Neural crest cell (in vitro differentiated cells): ENCODE data around the gene FANK1. TPM values are rescaled to one million over a fixed set of nuclear protein-coding genes. Genes with fewer than 3 reads are reported as not detected.
A peak's percentile ranks its signal among the peaks of the same experiment; 100 is the strongest.
"Not testable (repeated sequence)": the region's sequence is repeated elsewhere in the genome, so short reads cannot be mapped to it uniquely, and the experiment has no call there.

ENCODE experiments used
- DNase-seq: peaks from one replicate; pipeline ENCODE4 v3.0.0; 2021; ENCODE audit warnings: low read depth, mixed read lengths, low spot score
- H3K27ac Mint-ChIP-seq: one replicate; pipeline ENCODE4 v1.8.0; 2021; ENCODE audit warnings: mild to moderate bottlenecking, mixed read lengths; ENCODE audit not compliant: unreplicated experiment
- H3K27me3 Mint-ChIP-seq: 2 replicates; pipeline ENCODE4 v1.8.0; 2021; ENCODE audit warnings: low read depth, mild to moderate bottlenecking, mixed read lengths
- H3K36me3 Mint-ChIP-seq: 2 replicates; pipeline ENCODE4 v1.8.0; 2021; ENCODE audit warnings: low read depth, mild to moderate bottlenecking, mixed read lengths
- H3K4me1 Mint-ChIP-seq: 2 replicates; pipeline ENCODE4 v1.8.0; 2021; ENCODE audit warnings: mixed read lengths
- H3K4me3 Mint-ChIP-seq: one replicate; pipeline ENCODE4 v1.8.0; 2021; ENCODE audit warnings: mild to moderate bottlenecking, mixed read lengths
- H3K9me3 Mint-ChIP-seq: 2 replicates; pipeline ENCODE4 v1.8.0; 2021; ENCODE audit warnings: mixed read lengths
- total RNA-seq: library from RNA; stranded (reverse); gene quantifications from 2 replicates; pipeline ENCODE4 v1.2.1, GENCODE V29; 2021
- TF ChIP-seq, protein P1 (sequence below): fragments of 200-600 bp; sonication (generic); conservative IDR thresholded peaks from 2 replicates; pipeline ENCODE4 v1.5.0; 2021; ENCODE audit warnings: antibody characterized with exemption, mild to moderate bottlenecking

FANK1 gene
- total RNA-seq, 1 donor from 2014 or later: 2.4 TPM

DNA sequence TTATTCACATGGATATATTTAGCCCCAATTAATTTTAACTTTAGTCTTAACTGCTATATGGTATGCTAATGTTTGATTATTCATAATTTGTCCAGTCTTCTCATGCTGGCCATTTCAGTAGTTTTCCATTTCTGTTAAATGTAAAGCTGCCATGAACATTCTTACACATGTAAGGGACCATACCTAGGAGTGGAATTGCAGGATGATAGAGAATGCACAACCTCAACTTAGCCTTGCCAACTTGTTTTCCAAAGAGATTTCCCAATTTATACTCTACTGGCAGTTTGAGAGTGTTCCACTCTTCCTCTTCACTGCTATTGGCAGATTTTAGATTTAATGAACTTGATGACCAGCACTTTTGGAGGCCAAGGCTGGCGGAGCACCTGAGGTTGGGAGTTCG lies 68.2 kb downstream of the FANK1 start:
- no peaks in the 10 kb centered on the region for H3K36me3 Mint-ChIP-seq

DNA sequence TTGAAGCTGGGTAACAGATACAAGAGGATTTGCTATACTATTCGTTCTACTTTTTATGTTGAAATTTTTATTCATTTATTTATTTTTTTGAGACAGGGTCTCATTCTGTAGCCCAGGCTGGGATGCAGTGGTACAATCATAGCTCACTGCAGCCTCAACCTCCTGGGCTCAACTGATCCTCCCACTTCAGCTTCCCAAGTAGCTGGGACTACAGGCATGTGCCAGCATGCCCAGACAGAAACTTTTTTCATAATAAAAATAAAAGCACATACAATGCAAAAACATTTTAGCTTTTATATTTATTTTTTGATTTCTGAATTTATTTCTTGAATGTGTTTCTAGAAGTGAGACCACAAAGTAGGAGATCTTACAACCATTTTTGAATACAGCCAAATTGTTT lies 71.2 kb downstream of the FANK1 start:
- Mint-ChIP-seq H3K4me1 (no peaks in the 10 kb centered on the region), H3K4me3 (no peak overlapping the region), H3K36me3 (no peaks in the 10 kb centered on the region), H3K27ac (no peak overlapping the region), H3K27me3 (no peaks in the 10 kb centered on the region), H3K9me3 (peaks cover 3% of the 10 kb centered on the region)
- no peak for DNase-seq
- TF ChIP-seq, protein P1, sequence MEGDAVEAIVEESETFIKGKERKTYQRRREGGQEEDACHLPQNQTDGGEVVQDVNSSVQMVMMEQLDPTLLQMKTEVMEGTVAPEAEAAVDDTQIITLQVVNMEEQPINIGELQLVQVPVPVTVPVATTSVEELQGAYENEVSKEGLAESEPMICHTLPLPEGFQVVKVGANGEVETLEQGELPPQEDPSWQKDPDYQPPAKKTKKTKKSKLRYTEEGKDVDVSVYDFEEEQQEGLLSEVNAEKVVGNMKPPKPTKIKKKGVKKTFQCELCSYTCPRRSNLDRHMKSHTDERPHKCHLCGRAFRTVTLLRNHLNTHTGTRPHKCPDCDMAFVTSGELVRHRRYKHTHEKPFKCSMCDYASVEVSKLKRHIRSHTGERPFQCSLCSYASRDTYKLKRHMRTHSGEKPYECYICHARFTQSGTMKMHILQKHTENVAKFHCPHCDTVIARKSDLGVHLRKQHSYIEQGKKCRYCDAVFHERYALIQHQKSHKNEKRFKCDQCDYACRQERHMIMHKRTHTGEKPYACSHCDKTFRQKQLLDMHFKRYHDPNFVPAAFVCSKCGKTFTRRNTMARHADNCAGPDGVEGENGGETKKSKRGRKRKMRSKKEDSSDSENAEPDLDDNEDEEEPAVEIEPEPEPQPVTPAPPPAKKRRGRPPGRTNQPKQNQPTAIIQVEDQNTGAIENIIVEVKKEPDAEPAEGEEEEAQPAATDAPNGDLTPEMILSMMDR: no peak

More for the DNA sequence above, 68.2 kb downstream of the FANK1 start:
- Mint-ChIP-seq H3K4me1 (no peaks in the 10 kb centered on the region), H3K27me3 (no peaks in the 10 kb centered on the region), H3K4me3 (no peak overlapping the region), H3K9me3 (peaks cover 3% of the 10 kb centered on the region), H3K27ac (no peak overlapping the region)
- DNase-seq: no peak
- TF ChIP-seq, protein P1: no peak

DNA sequence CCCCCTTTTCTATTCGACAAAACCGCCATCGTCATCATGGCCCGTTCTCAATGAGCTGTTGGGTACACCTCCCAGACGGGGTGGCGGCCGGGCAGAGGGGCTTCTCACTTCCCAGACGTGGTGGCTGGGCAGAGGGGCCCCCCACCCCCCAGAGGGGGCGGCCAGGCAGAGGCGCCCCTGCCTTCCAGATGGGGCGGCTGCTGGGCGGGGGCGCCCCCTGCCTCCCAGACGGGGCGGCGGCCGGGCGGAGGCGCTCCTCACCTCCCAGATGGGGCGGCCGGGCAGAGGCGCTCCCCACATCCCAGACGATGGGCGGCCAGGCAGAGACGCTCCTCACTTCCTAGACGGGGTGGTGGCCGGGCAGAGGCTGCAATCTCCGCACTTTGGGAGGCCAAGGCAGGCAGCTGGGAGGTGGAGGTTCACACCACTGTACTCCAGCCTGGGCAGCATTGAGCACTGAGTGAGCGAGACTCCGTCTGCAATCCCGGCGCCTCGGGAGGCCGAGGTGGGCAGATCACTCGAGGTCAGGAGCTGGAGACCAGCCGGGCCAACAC lies 73.8 kb downstream of the FANK1 start:
- H3K27ac Mint-ChIP-seq, H3K4me1 Mint-ChIP-seq, H3K27me3 Mint-ChIP-seq, H3K36me3 Mint-ChIP-seq, H3K4me3 Mint-ChIP-seq, H3K9me3 Mint-ChIP-seq, DNase-seq: not testable (repeated sequence)

DNA sequence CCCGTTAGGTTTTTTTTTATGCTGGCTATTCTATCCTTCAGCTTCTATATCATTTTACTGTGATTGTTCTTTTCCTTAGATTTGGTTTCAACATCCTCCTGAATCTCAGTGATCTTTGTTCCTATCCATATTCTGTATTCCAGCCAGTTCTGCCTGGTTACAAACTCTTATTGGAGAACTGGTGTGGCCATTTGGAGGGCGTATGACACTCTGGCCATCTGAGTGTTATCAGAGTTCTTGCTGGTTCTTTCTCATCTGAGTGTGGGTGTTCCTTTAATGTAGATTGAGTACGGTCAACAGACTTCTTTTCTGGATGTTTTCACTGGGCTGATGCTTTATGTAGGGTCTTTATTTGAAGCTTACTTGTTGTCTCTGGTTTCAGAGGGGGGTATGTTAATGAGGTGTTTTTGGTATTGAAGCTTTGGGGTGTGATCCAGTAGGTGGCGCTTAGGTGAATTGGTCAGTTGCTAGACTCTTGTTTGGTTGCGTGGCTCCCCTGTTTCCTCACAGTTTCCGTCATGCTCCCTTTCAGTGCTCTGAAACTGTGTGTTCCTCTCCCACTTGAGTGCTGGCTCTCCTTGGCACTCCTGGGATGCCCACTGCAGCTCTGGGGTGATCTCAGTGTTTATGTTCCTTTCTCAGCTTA lies 80.7 kb downstream of the FANK1 start:
- Mint-ChIP-seq H3K27me3 (no peaks in the 10 kb centered on the region), H3K36me3 (peaks cover 2% of the 10 kb centered on the region), H3K27ac (no peak overlapping the region), H3K4me1 (peaks cover 13% of the 10 kb centered on the region), H3K9me3 (no peaks in the 10 kb centered on the region), H3K4me3 (no peak overlapping the region)
- TF ChIP-seq, protein P1: no peak
- no peak for DNase-seq

DNA sequence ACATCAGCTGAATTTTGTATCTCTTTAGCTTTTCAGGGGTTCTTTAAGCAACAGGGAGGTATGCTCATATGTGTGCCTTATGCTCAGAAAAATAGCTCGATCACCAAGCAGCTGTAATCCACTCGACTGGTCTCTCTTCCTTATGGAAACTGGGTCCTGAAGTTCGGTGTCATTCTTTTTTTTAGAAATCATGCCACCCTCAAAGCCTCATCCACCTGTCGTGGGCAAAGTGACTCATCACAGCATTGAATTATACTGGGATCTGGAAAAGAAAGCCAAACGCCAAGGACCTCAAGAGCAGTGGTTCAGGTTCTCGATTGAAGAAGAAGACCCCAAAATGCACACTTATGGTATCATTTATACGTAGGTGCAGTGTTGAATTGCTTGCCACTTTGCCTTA lies 83.6 kb downstream of the FANK1 start:
- DNase-seq: no peak
- H3K9me3 Mint-ChIP-seq: no peaks in the 10 kb centered on the region
- H3K36me3 Mint-ChIP-seq: no peaks in the 10 kb centered on the region
- H3K4me1 Mint-ChIP-seq: peaks cover 32% of the 10 kb centered on the region
- H3K27ac Mint-ChIP-seq: no peak overlapping the region
- no peak overlapping the region for H3K4me3 Mint-ChIP-seq
- no peaks in the 10 kb centered on the region for H3K27me3 Mint-ChIP-seq
- TF ChIP-seq, protein P1: no peak

DNA sequence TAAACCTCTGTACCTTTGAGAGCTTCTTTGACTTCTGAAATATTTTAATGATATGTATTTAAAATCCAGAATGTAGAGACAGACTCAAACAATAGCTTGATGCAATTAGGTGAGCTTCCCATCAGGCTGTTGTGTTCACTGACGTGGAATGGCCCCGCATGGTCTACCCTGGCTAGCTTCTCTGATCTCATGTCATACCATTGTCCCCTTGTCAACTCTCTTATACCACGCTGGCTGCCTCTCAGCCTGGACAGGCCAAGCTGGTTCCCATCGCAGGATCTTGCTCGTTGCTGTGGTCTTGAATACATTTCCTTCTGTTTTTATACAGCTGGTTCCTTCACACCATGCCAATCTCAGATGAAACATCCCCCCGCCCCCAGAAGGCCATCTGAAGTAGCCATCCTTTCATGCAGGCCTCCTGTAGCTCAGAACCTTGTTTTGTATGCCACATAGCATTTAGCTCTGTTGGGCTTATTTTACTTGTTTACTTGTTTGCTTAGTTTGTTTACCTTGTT lies 84.2 kb downstream of the FANK1 start:
- Mint-ChIP-seq H3K4me1 (peaks cover 32% of the 10 kb centered on the region), H3K4me3 (no peak overlapping the region), H3K27ac (peak overlapping the region; percentile 58), H3K27me3 (no peaks in the 10 kb centered on the region), H3K36me3 (no peaks in the 10 kb centered on the region), H3K9me3 (no peaks in the 10 kb centered on the region)
- DNase-seq: no peak
- TF ChIP-seq, protein P1: no peak
